ENCODE results near the gene CEBPB.

The CEBPB gene

DNA sequence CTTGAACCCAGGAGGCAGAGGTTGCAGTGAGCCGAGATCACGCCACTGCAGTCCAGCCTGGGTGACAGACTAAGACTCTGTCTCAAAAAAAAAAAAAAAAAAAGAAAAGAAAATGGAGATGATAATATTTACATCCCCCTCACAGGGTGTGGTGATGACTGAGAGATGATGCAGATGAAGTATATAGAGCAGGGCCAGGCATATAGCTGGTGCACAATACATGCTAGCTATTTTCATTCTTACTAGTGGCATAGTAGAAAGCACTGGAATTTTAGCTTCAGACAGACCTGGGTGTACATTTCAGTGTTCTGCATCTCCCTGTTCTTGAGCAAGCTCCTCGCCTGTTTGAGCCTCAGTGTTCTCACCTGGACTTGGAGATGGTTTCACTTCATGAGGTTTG, 36.9 kb downstream of the CEBPB start:
- TF ChIP-seq, protein P1, sequence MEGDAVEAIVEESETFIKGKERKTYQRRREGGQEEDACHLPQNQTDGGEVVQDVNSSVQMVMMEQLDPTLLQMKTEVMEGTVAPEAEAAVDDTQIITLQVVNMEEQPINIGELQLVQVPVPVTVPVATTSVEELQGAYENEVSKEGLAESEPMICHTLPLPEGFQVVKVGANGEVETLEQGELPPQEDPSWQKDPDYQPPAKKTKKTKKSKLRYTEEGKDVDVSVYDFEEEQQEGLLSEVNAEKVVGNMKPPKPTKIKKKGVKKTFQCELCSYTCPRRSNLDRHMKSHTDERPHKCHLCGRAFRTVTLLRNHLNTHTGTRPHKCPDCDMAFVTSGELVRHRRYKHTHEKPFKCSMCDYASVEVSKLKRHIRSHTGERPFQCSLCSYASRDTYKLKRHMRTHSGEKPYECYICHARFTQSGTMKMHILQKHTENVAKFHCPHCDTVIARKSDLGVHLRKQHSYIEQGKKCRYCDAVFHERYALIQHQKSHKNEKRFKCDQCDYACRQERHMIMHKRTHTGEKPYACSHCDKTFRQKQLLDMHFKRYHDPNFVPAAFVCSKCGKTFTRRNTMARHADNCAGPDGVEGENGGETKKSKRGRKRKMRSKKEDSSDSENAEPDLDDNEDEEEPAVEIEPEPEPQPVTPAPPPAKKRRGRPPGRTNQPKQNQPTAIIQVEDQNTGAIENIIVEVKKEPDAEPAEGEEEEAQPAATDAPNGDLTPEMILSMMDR (conservative IDR thresholded peaks at IDR 0.05): no peak
- no peak for TF ChIP-seq ZFX (IDR thresholded peaks at IDR 0.05)
- H3K27ac ChIP-seq: no peak overlapping the region

DNA sequence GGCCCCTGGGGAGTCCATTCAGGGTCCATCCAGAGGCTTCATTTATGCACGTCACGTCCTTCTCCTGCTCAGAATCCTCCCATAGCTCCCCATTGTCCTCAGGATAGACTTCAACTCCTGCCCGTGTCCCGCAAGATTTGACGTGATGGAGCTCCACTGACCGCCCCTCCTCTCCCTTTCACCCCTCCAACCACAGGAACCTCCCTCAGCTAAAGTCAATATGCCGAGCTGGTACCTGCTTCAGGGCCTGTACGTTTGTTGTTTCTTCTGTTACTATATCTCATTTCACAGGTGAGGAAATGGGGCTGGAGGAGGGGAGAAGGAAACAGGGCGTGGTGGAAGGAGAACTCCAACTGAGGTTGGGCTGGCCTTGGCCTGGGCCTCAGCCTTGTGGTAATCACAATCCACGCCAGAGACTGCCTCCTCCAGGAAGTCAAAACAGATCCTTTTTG, 38.6 kb downstream of the CEBPB start:
- H3K27ac ChIP-seq: no peak overlapping the region
- TF ChIP-seq, protein P1 (conservative IDR thresholded peaks at IDR 0.05): no peak
- TF ChIP-seq ZFX (IDR thresholded peaks at IDR 0.05): no peak

DNA sequence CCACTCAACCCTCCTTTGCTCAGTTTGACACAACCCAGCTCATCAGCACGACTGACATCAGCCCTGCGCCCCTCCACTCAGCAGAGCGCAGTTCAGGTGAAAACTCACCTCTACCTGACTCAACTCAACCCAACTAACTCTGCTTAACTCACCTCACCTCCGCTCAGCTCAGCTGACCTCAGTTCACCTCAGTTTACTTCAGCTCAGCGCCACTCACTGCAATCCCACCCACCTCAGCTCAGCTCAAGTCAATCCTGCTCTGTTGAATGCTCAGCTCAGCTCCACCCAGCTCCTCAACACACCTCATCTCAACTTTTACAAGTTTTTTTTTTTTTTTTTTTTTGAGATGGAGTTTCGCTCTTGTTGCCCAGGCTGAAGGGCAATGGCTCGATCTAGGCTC, 39.6 kb downstream of the CEBPB start:
- TF ChIP-seq ZFX (IDR thresholded peaks at IDR 0.05): no peak
- TF ChIP-seq, protein P1 (conservative IDR thresholded peaks at IDR 0.05): no peak
- H3K27ac ChIP-seq: no peak overlapping the region

DNA sequence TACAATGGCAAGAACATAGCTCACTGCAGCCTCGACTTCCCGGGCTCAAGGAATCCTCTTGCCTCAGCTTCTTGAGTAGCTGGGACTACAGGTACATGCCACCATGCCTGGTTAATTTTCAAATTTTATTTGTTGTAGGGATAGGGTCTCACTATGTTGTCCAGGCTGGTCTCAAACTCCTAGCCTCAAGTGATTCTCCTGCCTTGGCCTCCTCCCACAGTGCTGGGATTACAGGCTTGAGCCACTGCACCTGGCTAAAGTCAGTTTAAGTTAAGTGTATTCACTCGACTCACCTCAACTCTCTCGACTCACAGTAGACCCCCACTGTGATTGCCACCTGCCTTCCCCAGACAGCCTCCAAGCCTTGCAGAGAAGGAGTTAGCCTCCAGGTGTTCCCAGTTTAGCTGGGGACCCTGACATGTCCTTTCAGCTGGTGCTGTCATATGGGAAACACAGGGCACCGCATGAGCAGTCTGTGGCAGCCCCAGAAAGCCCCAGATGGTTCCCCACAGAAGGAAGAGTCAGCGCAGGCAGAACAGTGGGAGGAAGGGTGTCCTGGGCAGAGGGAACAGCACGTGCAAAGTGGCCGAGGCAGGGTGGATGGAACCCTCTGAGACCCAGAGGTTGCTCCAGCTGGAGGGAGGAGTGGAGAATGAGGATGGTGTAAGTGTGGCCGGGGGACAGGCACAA, 40.4 kb downstream of the CEBPB start:
- no peak for TF ChIP-seq ZFX (IDR thresholded peaks at IDR 0.05)
- TF ChIP-seq, protein P1 (conservative IDR thresholded peaks at IDR 0.05): no peak
- H3K27ac ChIP-seq: no peak overlapping the region

DNA sequence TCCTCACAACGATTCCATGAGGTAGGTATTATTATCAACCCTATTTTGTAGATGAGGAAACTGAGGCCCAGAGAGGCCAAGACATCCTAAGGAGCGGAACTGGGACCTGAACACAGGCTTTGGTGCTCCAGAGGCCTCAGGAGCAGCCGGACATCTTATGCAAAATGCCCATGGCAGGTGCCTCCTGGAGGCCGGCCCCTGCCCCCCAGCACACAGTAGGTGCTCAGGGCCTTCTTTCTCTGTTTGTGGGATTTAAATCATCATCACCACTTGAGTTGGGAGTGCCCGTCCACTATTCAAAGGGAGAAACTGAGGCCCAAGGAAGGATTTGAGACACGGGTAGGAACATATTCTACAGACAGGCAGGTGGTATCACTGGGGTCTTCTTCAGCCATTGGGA, 41.2 kb downstream of the CEBPB start:
- no peak overlapping the region for H3K27ac ChIP-seq
- TF ChIP-seq ZFX (IDR thresholded peaks at IDR 0.05): no peak
- TF ChIP-seq, protein P1 (conservative IDR thresholded peaks at IDR 0.05): no peak

DNA sequence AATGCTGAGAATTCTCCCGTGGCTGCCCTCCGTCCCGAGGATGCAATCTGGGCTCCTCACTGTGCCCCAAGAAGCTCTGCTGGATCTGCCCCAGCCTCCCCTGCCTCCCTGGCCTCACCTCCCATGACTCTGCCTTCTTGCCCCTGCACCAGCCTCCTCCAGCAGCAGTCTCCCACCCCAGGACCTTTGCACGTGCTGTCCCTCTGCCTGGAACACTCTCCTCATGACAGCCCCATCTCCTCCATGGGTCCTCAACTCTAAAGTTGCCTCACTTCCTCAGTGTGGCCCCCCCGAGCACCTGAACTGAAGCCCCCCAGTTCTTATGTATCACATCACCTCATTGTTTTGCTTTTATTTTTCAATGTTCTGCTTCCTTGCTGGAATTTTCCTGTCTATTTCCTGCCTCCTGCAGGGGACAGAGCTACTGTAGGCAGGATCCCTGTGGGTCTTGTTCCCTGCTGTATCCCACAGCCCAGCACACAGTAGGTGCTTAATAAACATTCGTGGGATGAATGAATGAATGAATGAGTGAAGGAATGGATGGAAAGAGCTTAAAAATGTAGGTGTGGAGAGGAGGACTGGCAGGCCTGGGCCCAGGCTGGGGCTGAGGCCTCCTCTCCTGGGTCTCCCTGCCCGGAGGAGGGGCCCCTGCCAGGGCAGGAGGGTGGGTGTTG, 42.2 kb downstream of the CEBPB start:
- H3K27ac ChIP-seq: no peak overlapping the region
- TF ChIP-seq, protein P1 (conservative IDR thresholded peaks at IDR 0.05): no peak
- no peak for TF ChIP-seq ZFX (IDR thresholded peaks at IDR 0.05)
